A549 (cell line): ENCODE results near the gene DOCK9. TPM values are rescaled to one million over a fixed set of nuclear protein-coding genes. Genes with fewer than 3 reads are reported as not detected.

Experiments used
- ATAC-seq, 2 experiments: fragments of 200-7000 bp in 1 of 2; fragments of >200 bp in 1 of 2; cut with Nextera tagmentation in 1 of 2; cut with Tn5 transposase in 1 of 2; 3 replicates each; pipeline versions ENCODE4 v1.8.0 to v1.9.1; 2018 to 2020; ENCODE audit warnings: mild to moderate bottlenecking in 1 of 2, moderate library complexity in 1 of 2
- CTCF ChIA-PET: fragments of 300-600 bp; sonication (Branson Sonifier 250); formaldehyde crosslinking; extraction: SDS; loops from one replicate; lab custom pipeline; 2021; ENCODE audit warnings: antibody characterized with exemption, inconsistent platforms; lab: Yijun Ruan, JAX
- POLR2A ChIA-PET: fragments of 350-600 bp; formaldehyde crosslinking; extraction: SDS; loops from one replicate; lab custom pipeline; 2021; ENCODE audit warnings: antibody characterized with exemption, inconsistent platforms; lab: Yijun Ruan, JAX
- DNase-seq, 2 experiments: peaks; one replicate each; pipeline versions ENCODE4 v3.0.0 to v3.0.0-alpha.2; 2011 to 2016; ENCODE audit warnings: low read depth in 1 of 2, low spot score in 1 of 2
- FAIRE-seq: peaks from 2 replicates; lab custom pipeline; 2011; peaks lifted over from hg19 to GRCh38; lab: Jason Lieb, UNC
- H3K27ac ChIP-seq, 2 experiments: fragments of >200 bp; sonication (Bioruptor Twin); formaldehyde crosslinking; 3 replicates each; pipeline ENCODE4 v1.5.1; 2016 to 2017
- H3K4me1 ChIP-seq: fragments of >200 bp; sonication (Bioruptor Twin); formaldehyde crosslinking; 3 replicates; pipeline ENCODE4 v1.6.1; 2016
- H3K4me2 ChIP-seq: fragments of >200 bp; sonication (Bioruptor Twin); formaldehyde crosslinking; 3 replicates; pipeline ENCODE4 v1.6.1; 2016
- H3K4me3 ChIP-seq: fragments of >200 bp; sonication (Bioruptor Twin); formaldehyde crosslinking; 3 replicates; pipeline ENCODE4 v1.5.1; 2016
- H3K9me3 ChIP-seq: fragments of >200 bp; sonication (Bioruptor Twin); formaldehyde crosslinking; 3 replicates; pipeline ENCODE4 v1.6.1; 2016
- BHLHE40 ChIP-seq: IDR thresholded peaks from 2 replicates; pipeline ENCODE4 v1.6.1; 2012; ENCODE audit warnings: low read depth, low read length, inconsistent platforms
- CBX2 ChIP-seq: fragments of 200-600 bp; sonication (generic); IDR thresholded peaks from 2 replicates; pipeline ENCODE4 v1.6.1; 2016; ENCODE audit warnings: low read depth, mild to moderate bottlenecking, borderline replicate concordance
- CBX8 ChIP-seq: fragments of 200-600 bp; sonication (generic); IDR thresholded peaks from 2 replicates; pipeline ENCODE4 v1.6.1; 2016
- CHD4 ChIP-seq: fragments of 200-600 bp; sonication (generic); IDR thresholded peaks from 2 replicates; pipeline ENCODE4 v1.6.1; 2016; ENCODE audit warnings: antibody characterized with exemption, mild to moderate bottlenecking, borderline replicate concordance
- EHF ChIP-seq: fragments of 250-450 bp; sonication (Bioruptor Pico); IDR thresholded peaks from 2 replicates; pipeline ENCODE4 v1.5.0; 2020; ENCODE audit warnings: mild to moderate bottlenecking
- EP300 ChIP-seq, 2 experiments: fragments of >200 bp; sonication (Bioruptor Twin); formaldehyde crosslinking; IDR thresholded peaks; 2 replicates in 1 of 2; 3 replicates in 1 of 2; pipeline ENCODE4 v1.6.1; 2016 to 2017
- FOSL2 ChIP-seq, 2 experiments: fragments of 450-650 bp in 1 of 2; fragments of >200 bp in 1 of 2; sonication (Bioruptor Twin) in 1 of 2; formaldehyde crosslinking; IDR thresholded peaks; 2 replicates each; pipeline versions ENCODE4 v1.5.0 to v1.6.1; 2016 to 2020; ENCODE audit warnings: mild to moderate bottlenecking in 1 of 2, moderate library complexity in 1 of 2
- HDAC2 ChIP-seq: fragments of 200-600 bp; sonication (generic); IDR thresholded peaks from 2 replicates; pipeline ENCODE4 v1.6.1; 2016
- JUNB ChIP-seq: fragments of >200 bp; sonication (Bioruptor Twin); formaldehyde crosslinking; IDR thresholded peaks from 2 replicates; pipeline ENCODE4 v1.6.1; 2016
- KDM5A ChIP-seq: fragments of 200-600 bp; sonication (generic); IDR thresholded peaks from 2 replicates; pipeline ENCODE4 v1.6.1; 2016; ENCODE audit warnings: antibody characterized with exemption, mild to moderate bottlenecking
- MAZ ChIP-seq: fragments of 150-350 bp; IDR thresholded peaks from 2 replicates; pipeline ENCODE4 v1.6.1; 2014; ENCODE audit warnings: antibody characterized with exemption, low read depth, low read length, borderline replicate concordance
- NPAS2 ChIP-seq: fragments of 250-450 bp; sonication (Bioruptor Pico); IDR thresholded peaks from 2 replicates; pipeline ENCODE4 v1.8.0; 2022; ENCODE audit warnings: mild to moderate bottlenecking, moderate library complexity, borderline replicate concordance
- PHF8 ChIP-seq: fragments of 200-600 bp; sonication (generic); IDR thresholded peaks from 2 replicates; pipeline ENCODE4 v1.6.1; 2016; ENCODE audit warnings: low read depth, mild to moderate bottlenecking, antibody characterized with exemption, moderate library complexity, borderline replicate concordance
- POLR2A ChIP-seq: IDR thresholded peaks from 2 replicates; pipeline ENCODE4 v1.6.1; 2012; ENCODE audit warnings: mild to moderate bottlenecking, low read length
- POLR2AphosphoS2 ChIP-seq: conservative IDR thresholded peaks from 2 replicates; pipeline ENCODE4 v1.6.1; 2012; ENCODE audit warnings: low read length, improper control_type of control experiment, inconsistent platforms
- RAD21 ChIP-seq, 2 experiments: fragments of >200 bp in 1 of 2; sonication (Bioruptor Twin) in 1 of 2; formaldehyde crosslinking in 1 of 2; IDR thresholded peaks in 1 of 2; conservative IDR thresholded peaks in 1 of 2; 2 replicates in 1 of 2; 3 replicates in 1 of 2; pipeline ENCODE4 v1.6.1; 2012 to 2018; ENCODE audit warnings: inconsistent platforms in 1 of 2
- RARB ChIP-seq: fragments of 250-450 bp; sonication (Bioruptor Pico); IDR thresholded peaks from 2 replicates; pipeline ENCODE4 v1.8.0; 2021; ENCODE audit warnings: mild to moderate bottlenecking, moderate library complexity
- SREBF2 ChIP-seq: fragments of 450-650 bp; IDR thresholded peaks from 2 replicates; pipeline ENCODE4 v1.6.1; 2014; ENCODE audit warnings: mild to moderate bottlenecking, moderate library complexity
- ZC3H11A ChIP-seq: fragments of 450-650 bp; IDR thresholded peaks from 2 replicates; pipeline ENCODE4 v1.6.1; 2014; ENCODE audit warnings: antibody characterized with exemption, mild to moderate bottlenecking
- ZFP36 ChIP-seq: fragments of 450-650 bp; IDR thresholded peaks from 2 replicates; pipeline ENCODE4 v1.6.1; 2014; ENCODE audit warnings: borderline replicate concordance; ENCODE audit not compliant: partially characterized antibody
- ZNF302 ChIP-seq: fragments of 250-450 bp; sonication (Bioruptor Pico); IDR thresholded peaks from 2 replicates; pipeline ENCODE4 v1.9.0; 2021; ENCODE audit warnings: inconsistent platforms, mild to moderate bottlenecking, moderate library complexity
- ZSCAN20 ChIP-seq: fragments of 250-450 bp; sonication (Bioruptor Pico); IDR thresholded peaks from 2 replicates; pipeline ENCODE4 v1.8.0; 2022; ENCODE audit warnings: mild to moderate bottlenecking, moderate library complexity
- WGBS: methylation state at CpG from one replicate; pipeline ENCODE4 v1.1.6; 2017; ENCODE audit errors: missing lambda C conversion rate; 5-methylcytosine and 5-hydroxymethylcytosine counted together
- polyA plus RNA-seq, 4 experiments: library from polyadenylated mRNA; depleted of rRNA in 3 of 4; stranded (reverse); fragments of >200 nt; fragmentation: RNase III in 1 of 4; extraction: RNeasy Plus Mini Kit Qiagen cat#74134 plus additional on column Dnase treatment in 1 of 4; gene quantifications; 2 replicates in 3 of 4; 3 replicates in 1 of 4; pipeline ENCODE4 v1.2.3, GENCODE V29; 2011 to 2017
- TF ChIP-seq, protein P1 (sequence below): fragments of >200 bp; sonication (Bioruptor Twin); formaldehyde crosslinking; IDR thresholded peaks from 3 replicates; pipeline ENCODE4 v1.6.1; 2016
- TF ChIP-seq, protein P2 (sequence below): fragments of 150-350 bp; IDR thresholded peaks from 2 replicates; pipeline ENCODE4 v1.6.1; 2014; ENCODE audit warnings: low read depth, mild to moderate bottlenecking, low read length
- TF ChIP-seq, protein P3 (sequence below): IDR thresholded peaks from 2 replicates; pipeline ENCODE4 v1.6.1; 2012; ENCODE audit warnings: low read depth, borderline replicate concordance
- TF ChIP-seq, protein P4 (sequence below): fragments of >200 bp; sonication (Bioruptor Twin); formaldehyde crosslinking; IDR thresholded peaks from 2 replicates; pipeline ENCODE4 v1.6.1; 2016
- TF ChIP-seq, protein P5 (sequence below): IDR thresholded peaks from 2 replicates; pipeline ENCODE4 v1.6.1; 2012

Gene DOCK9
- polyA plus RNA-seq, 2 of the 4 experiments (the other 2 are of a cell fraction), result 34.0 to 43.9 TPM

DNA sequence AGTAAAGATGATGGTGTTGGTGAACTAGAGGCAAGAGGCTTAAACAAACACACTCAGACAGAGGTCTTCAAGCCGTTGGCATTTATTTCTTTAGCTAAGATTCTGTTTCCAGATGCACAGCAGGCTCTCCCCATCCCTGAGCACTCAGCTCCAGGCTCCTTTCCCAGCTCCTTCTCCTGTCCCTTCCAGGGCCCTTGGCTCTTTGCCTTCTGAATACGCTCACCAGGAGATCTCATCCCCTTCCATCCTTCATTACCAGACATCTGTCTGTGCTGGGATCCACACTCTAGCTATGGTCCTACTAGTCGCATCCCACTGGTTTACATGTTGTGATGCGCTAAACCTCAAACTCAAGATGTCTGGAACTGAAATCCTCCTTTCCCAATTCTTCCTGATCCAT is 25.3 kb upstream of the DOCK9 start:
- Histone ChIP-seq H3K4me3 (no peak overlapping the region), H3K9me3 (no peaks in the 10 kb centered on the region), H3K27ac (no peak overlapping the region), H3K4me1 (peaks cover 17% of the 10 kb centered on the region), H3K4me2 (no peak overlapping the region)
- WGBS, result 92% methylated on average over 3 of the region's 4 CpGs
- FAIRE-seq, result no peak
- POLR2A ChIA-PET, result no interaction called here
- no peak for ATAC-seq
- TF ChIP-seq POLR2A (no peak), POLR2AphosphoS2 (no peak), SREBF2 (no peak), FOSL2 (IDR thresholded peaks at IDR 0.05) (no peak), FOSL2 (CRISPR knock-in tag; IDR thresholded peaks at IDR 0.05) (no peak), KDM5A (no peak), ZC3H11A (no peak), JUNB (no peak), HDAC2 (no peak), CHD4 (no peak), ZNF302 (CRISPR knock-in tag) (no peak)
- TF ChIP-seq, protein P1, sequence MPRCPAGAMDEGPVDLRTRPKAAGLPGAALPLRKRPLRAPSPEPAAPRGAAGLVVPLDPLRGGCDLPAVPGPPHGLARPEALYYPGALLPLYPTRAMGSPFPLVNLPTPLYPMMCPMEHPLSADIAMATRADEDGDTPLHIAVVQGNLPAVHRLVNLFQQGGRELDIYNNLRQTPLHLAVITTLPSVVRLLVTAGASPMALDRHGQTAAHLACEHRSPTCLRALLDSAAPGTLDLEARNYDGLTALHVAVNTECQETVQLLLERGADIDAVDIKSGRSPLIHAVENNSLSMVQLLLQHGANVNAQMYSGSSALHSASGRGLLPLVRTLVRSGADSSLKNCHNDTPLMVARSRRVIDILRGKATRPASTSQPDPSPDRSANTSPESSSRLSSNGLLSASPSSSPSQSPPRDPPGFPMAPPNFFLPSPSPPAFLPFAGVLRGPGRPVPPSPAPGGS, result no peak
- TF ChIP-seq, protein P2, sequence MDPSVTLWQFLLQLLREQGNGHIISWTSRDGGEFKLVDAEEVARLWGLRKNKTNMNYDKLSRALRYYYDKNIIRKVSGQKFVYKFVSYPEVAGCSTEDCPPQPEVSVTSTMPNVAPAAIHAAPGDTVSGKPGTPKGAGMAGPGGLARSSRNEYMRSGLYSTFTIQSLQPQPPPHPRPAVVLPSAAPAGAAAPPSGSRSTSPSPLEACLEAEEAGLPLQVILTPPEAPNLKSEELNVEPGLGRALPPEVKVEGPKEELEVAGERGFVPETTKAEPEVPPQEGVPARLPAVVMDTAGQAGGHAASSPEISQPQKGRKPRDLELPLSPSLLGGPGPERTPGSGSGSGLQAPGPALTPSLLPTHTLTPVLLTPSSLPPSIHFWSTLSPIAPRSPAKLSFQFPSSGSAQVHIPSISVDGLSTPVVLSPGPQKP, result no peak
- TF ChIP-seq, protein P3, sequence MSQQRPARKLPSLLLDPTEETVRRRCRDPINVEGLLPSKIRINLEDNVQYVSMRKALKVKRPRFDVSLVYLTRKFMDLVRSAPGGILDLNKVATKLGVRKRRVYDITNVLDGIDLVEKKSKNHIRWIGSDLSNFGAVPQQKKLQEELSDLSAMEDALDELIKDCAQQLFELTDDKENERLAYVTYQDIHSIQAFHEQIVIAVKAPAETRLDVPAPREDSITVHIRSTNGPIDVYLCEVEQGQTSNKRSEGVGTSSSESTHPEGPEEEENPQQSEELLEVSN, result no peak
- CTCF ChIA-PET, result no interaction called here
- DNase-seq, result no peak

DNA sequence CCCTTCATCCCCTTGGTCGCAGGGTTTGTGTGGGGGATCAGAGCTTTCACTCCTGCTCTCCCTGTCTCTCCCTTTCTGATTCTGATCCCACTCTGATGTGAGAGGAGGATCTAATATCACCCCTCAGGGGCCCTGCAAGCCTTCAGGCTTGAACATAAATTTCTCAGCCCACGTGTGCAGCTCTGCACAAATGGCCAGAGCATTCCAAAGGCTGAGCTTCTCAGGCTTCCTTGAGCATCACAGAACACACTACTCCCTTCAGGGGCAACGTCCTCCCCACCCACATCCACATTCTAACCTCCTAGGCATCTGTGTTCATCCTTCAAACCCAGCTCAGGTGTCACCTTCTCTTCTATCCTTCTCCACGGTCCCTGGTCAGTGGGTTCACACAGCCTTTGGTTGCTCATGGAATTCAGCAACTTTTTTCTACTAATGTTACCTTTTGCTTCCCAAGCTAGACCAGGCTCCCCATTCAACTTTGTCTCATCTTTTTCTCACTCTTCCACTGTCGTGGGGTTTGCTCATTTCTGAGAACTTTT is 24.4 kb upstream of the DOCK9 start:
- CTCF ChIA-PET, result no interaction called here

DNA sequence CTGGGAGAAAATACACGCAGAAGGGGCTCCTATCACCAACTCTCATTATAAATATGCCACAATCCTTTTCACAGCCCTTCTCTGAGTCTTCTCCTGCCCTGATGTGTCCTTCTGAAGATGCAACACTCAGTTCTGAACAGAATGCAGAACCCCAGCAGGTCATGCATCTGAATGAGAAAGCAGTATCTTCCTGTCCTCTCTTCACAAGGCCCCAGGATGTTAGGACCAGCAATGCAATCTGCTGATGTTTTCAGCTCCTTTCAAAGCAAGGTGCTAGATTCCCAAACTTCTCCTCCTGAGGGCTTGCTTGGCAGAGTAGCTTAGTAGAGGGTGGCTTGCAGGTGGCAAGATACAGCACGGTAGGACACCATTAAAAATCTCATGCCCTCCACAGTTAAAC is 22.3 kb upstream of the DOCK9 start:
- FAIRE-seq (no peak), ATAC-seq (no peak), DNase-seq (no peak)
- Histone ChIP-seq H3K4me2 (no peak overlapping the region), H3K4me3 (no peak overlapping the region), H3K27ac (no peak overlapping the region), H3K9me3 (no peaks in the 10 kb centered on the region), H3K4me1 (peaks cover 20% of the 10 kb centered on the region)
- CTCF ChIA-PET, result no interaction called here
- POLR2A ChIA-PET, result no interaction called here
- 95% methylated on average over 2 of the region's 2 CpGs for WGBS
- TF ChIP-seq HDAC2, result no peak
- TF ChIP-seq MAZ, result no peak
- TF ChIP-seq NPAS2, result no peak
- no peak for TF ChIP-seq CBX2
- TF ChIP-seq RARB, result no peak
- TF ChIP-seq, protein P4, sequence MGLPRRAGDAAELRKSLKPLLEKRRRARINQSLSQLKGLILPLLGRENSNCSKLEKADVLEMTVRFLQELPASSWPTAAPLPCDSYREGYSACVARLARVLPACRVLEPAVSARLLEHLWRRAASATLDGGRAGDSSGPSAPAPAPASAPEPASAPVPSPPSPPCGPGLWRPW, result no peak
- TF ChIP-seq ZNF302 (CRISPR knock-in tag), result no peak
- TF ChIP-seq RAD21 (conservative IDR thresholded peaks at IDR 0.05 in 1 of 2, IDR thresholded peaks at IDR 0.05 in 1 of 2), result no peak
- TF ChIP-seq ZSCAN20 (CRISPR knock-in tag), result no peak
- no peak for TF ChIP-seq EHF (CRISPR knock-in tag)
- no peak for TF ChIP-seq ZFP36
- no peak for TF ChIP-seq PHF8
- TF ChIP-seq JUNB, result no peak
- no peak for TF ChIP-seq EP300 (IDR thresholded peaks at IDR 0.05)
- no peak for TF ChIP-seq CBX8

More for the DNA sequence above, 24.4 kb upstream of the DOCK9 start:
- POLR2A ChIA-PET, result no interaction called here
- Histone ChIP-seq H3K4me1 (peaks cover 24% of the 10 kb centered on the region), H3K4me2 (no peak overlapping the region), H3K27ac (no peak overlapping the region), H3K9me3 (no peaks in the 10 kb centered on the region), H3K4me3 (no peak overlapping the region)
- ATAC-seq (no peak), DNase-seq (no peak), FAIRE-seq (no peak)
- WGBS, result 67% methylated on average over 5 of the region's 5 CpGs
- TF ChIP-seq, protein P5, sequence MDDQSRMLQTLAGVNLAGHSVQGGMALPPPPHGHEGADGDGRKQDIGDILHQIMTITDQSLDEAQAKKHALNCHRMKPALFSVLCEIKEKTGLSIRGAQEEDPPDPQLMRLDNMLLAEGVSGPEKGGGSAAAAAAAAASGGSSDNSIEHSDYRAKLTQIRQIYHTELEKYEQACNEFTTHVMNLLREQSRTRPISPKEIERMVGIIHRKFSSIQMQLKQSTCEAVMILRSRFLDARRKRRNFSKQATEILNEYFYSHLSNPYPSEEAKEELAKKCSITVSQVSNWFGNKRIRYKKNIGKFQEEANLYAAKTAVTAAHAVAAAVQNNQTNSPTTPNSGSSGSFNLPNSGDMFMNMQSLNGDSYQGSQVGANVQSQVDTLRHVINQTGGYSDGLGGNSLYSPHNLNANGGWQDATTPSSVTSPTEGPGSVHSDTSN, result no peak
- TF ChIP-seq EP300 (IDR thresholded peaks at IDR 0.05) (no peak), BHLHE40 (no peak), POLR2A (no peak)
- TF ChIP-seq, protein P1, result no peak
